Measurements from ENCODE around the gene GBA2. TPM values are rescaled to one million over a fixed set of nuclear protein-coding genes. Genes with fewer than 3 reads are reported as not detected.
A peak's percentile ranks its signal among the peaks of the same experiment; 100 is the strongest.

Gene GBA2
- total RNA-seq, 4 donors from 2014 or later, result 46.6 to 123 (median 73.5) TPM

- 67% methylated on average over 3 of the region's 3 CpGs for WGBS
- Histone ChIP-seq H3K4me1 (peaks cover 42% of the 10 kb centered on the region), H3K36me3 (peaks cover 45% of the 10 kb centered on the region), H3K4me3 (no peak within 1 kb of the TSS), H3K27me3 (no peaks in the 10 kb centered on the region), H3K27ac (no peak within 1 kb of the TSS), H3K9me3 (no peaks in the 10 kb centered on the region)
- TF ChIP-seq POLR2AphosphoS5 (IDR thresholded peaks at IDR 0.05) (no peak), POLR2A (IDR thresholded peaks at IDR 0.05) (no peak), EP300 (IDR thresholded peaks at IDR 0.05) (no peak)
- TF ChIP-seq, protein P1, sequence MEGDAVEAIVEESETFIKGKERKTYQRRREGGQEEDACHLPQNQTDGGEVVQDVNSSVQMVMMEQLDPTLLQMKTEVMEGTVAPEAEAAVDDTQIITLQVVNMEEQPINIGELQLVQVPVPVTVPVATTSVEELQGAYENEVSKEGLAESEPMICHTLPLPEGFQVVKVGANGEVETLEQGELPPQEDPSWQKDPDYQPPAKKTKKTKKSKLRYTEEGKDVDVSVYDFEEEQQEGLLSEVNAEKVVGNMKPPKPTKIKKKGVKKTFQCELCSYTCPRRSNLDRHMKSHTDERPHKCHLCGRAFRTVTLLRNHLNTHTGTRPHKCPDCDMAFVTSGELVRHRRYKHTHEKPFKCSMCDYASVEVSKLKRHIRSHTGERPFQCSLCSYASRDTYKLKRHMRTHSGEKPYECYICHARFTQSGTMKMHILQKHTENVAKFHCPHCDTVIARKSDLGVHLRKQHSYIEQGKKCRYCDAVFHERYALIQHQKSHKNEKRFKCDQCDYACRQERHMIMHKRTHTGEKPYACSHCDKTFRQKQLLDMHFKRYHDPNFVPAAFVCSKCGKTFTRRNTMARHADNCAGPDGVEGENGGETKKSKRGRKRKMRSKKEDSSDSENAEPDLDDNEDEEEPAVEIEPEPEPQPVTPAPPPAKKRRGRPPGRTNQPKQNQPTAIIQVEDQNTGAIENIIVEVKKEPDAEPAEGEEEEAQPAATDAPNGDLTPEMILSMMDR (IDR thresholded peaks at IDR 0.05), result no peak
- no peak for DNase-seq (ENCODE audit: low spot score in 2 of 2)
Observed at GRCh38 chr9:35754264-35754663, 5.2 kb upstream of the GBA2 start, which contains the start of gene MSMP. Gene MSMP (minus strand): TSS chr9:35754276. CDS start chr9:35754129, 147 bp downstream.

- no peak overlapping the region for H3K27ac ChIP-seq
- WGBS, result 93% methylated on average over 5 of the region's 5 CpGs
- peaks cover 40% of the 10 kb centered on the region for H3K4me1 ChIP-seq
- no peak overlapping the region for H3K4me3 ChIP-seq
- TF ChIP-seq, protein P1 (IDR thresholded peaks at IDR 0.05), result no peak
- TF ChIP-seq EP300 (IDR thresholded peaks at IDR 0.05), result no peak
- TF ChIP-seq POLR2AphosphoS5 (IDR thresholded peaks at IDR 0.05), result no peak
- peaks cover 45% of the 10 kb centered on the region for H3K36me3 ChIP-seq
- DNase-seq (ENCODE audit: low spot score in 2 of 2), result no peak
- no peaks in the 10 kb centered on the region for H3K27me3 ChIP-seq
- no peaks in the 10 kb centered on the region for H3K9me3 ChIP-seq
Observed at GRCh38 chr9:35753466-35753865, 4.4 kb upstream of the GBA2 start.

GRCh38 chr9:35750256-35750531, 1.2 kb upstream of the GBA2 start:
- H3K27me3 ChIP-seq, result no peaks in the 10 kb centered on the region
- peak overlapping the region; percentile 83 for H3K27ac ChIP-seq
- 86% methylated on average over 2 of the region's 4 CpGs for WGBS
- TF ChIP-seq EP300 (IDR thresholded peaks at IDR 0.05) (no peak), POLR2A (IDR thresholded peaks at IDR 0.05) (no peak), POLR2AphosphoS5 (IDR thresholded peaks at IDR 0.05) (no peak)
- TF ChIP-seq, protein P1 (IDR thresholded peaks at IDR 0.05), result no peak
- H3K4me1 ChIP-seq, result peaks cover 43% of the 10 kb centered on the region
- H3K4me3 ChIP-seq, result peak overlapping the region; percentile 83
- DNase-seq (ENCODE audit: low spot score in 2 of 2), result no peak
- H3K9me3 ChIP-seq, result no peaks in the 10 kb centered on the region
- H3K36me3 ChIP-seq, result peaks cover 44% of the 10 kb centered on the region

- 5% methylated on average over 8 of the region's 19 CpGs for WGBS
- Histone ChIP-seq H3K4me1 (peaks cover 48% of the 10 kb centered on the region), H3K4me3 (peak overlapping the region; percentile 83), H3K27ac (peak overlapping the region; percentile 83), H3K36me3 (peaks cover 42% of the 10 kb centered on the region), H3K27me3 (no peaks in the 10 kb centered on the region), H3K9me3 (no peaks in the 10 kb centered on the region)
- peak in 1 of 2 donors; percentile 67 for DNase-seq (ENCODE audit: low spot score in 2 of 2)
- TF ChIP-seq, protein P1 (IDR thresholded peaks at IDR 0.05), result no peak
- TF ChIP-seq EP300 (IDR thresholded peaks at IDR 0.05) (no peak), POLR2AphosphoS5 (IDR thresholded peaks at IDR 0.05) (no peak), POLR2A (IDR thresholded peaks at IDR 0.05) (no peak)
Observed at GRCh38 chr9:35749515-35750255, 657 bp upstream of the GBA2 start.

DNA sequence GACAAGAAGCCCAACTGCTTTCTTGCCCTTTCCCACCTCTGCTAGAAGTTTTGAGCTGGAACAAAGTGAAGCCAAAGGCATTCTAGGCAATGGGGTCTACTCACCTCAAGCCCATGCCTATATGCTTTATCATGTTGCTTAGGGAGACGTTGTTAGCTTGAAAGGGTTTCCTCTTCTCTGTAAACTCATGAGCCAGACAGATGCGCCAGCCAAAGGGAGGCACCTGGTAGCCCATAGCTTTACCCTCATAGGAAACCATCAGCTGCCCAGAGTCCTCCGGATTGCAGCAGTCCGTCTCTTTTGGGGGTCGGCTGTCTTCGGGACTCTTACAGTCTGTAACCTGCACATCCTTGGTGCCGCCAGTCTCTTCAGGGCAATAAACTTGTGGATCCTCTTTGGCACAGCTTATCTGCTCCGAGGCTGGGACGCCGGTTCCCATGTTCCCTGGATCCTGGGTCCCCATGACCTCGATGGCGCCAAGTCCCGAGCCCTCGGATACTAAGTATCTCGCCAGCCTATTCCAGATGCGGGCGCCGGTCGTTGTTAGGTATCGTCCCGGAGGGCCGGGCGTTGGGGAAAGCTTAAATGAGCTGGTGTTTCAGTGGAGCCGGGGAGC, 678 bp downstream of the GBA2 start:
- DNase-seq (ENCODE audit: low spot score in 2 of 2), result no peak
- Histone ChIP-seq H3K36me3 (peaks cover 42% of the 10 kb centered on the region), H3K27me3 (no peaks in the 10 kb centered on the region), H3K4me3 (peak overlapping the region; percentile 83), H3K4me1 (peaks cover 51% of the 10 kb centered on the region), H3K9me3 (no peaks in the 10 kb centered on the region), H3K27ac (peak overlapping the region; percentile 83)
- TF ChIP-seq POLR2AphosphoS5 (IDR thresholded peaks at IDR 0.05) (no peak), POLR2A (IDR thresholded peaks at IDR 0.05) (no peak), EP300 (IDR thresholded peaks at IDR 0.05) (no peak)
- TF ChIP-seq, protein P1 (IDR thresholded peaks at IDR 0.05), result no peak
- 1% methylated on average over 9 of the region's 24 CpGs for WGBS

All from suprapubic skin (tissue), 4 donors.